NOMO-1 treated with dmso at 0.1 percent for 144 hours (cell line): ENCODE data around the gene HEYL.
A peak's percentile ranks its signal among the peaks of the same experiment; 100 is the strongest.

Experiments
- DNase-seq: peaks from one replicate; lab custom pipeline; 2025; ENCODE audit not compliant: unreplicated experiment; lab: John Stamatoyannopoulos, UW

HEYL gene

DNA sequence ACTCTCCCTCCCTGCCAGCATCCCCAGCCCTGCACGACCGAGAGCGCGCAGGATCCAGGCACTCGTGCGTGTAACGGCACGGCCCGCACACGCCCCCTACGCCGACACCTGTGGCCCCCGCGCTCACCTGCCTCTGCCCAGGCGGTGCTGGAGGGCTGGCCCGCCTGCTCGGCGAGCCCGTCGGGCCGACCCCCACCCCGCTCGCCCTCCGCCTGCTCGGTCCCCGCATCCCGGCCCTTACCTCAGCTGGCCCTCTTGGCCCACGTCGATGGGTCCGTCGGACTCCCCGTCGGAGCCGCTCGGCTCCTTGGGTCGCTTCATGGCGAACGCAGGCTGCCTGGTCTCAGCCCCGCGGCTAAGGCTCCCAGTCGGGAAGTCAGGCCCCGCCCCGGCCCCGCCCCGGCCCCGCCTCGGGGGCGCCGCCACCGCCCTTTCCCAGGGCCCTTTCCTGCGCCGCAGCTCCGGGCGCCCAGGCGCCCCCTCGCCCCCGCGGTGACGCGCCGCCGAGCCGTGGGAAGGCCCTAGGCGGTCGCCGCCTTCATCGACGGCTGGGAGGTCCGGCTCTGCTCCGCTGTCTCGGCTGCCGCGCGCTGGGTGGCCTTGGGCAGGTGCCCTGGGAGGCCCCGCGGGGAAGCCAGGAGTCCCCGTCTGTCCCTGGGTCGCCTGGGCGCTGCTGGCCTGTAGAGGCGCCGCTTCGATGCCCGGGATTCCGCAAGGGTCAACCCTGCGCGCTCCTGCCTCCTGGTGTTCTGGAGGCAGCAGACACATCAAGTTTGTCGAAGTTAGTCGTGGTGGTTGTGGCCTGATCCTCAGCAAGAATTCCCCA, at the start of gene HEYL:
Gene HEYL (minus strand): TSS at position 339 of the 826 bp plus-strand sequence. CDS start 18 bp downstream, at position 321.
- DNase-seq = peak; percentile 73

DNA sequence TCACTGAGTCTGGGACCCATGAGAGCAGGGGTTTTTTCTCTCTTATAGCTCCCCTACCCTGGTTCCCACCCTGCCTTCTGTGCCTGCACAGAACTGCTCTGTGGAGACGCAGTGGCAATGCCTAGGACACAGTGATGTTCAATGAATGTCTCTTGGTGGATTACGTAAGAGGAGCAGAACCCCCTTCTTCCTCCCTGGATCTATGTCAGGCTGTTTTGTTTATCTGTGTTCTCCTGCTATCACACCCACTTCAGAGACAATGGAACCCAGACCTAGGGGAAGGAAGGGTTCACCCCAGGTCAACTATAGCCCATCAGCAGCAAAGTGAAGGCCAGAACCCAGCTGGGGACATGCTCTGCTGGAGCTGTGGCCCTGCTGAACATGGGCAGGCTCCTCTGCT, 49.8 kb upstream of the HEYL start:
- no peak for DNase-seq

DNA sequence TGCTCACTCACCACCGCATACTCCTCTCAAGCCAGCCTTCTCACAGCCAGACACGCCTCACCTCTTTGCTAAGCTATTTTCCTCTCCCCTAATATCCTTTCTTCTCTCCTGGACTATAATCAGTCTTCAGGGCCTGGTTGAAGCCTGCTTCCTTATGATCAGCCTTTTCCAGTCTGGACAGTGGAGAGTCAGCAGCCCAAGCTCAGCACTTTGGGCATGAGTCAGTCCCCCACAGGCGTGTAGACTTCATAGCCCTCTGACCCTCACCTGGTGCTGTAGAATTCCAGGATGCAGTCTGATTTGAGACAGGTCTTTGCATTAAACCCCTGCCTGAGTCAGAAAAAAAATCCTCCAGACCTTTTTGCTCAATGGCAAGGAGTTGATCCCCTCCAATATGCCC, 49.3 kb upstream of the HEYL start:
- no peak for DNase-seq

DNA sequence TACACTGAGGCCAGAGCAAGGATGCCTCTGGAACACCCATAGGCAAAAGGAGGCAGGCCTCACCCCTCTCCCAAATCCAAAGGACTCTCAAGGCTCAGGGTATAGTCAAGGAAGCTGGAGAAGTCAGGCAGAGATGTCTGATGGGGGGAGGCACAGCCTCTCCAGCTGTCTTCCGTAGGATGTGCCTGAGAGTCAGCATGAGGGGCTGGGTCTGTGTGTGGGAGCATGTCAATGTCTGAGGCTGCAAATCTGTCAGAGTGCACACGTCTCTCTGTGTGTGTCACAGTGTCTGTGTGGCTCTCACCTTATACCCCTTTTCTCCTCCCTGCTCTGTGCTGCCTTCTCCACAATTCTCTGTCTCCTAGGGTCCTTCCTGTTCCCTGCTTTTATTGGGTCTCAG, 47.8 kb upstream of the HEYL start:
- DNase-seq = no peak

DNA sequence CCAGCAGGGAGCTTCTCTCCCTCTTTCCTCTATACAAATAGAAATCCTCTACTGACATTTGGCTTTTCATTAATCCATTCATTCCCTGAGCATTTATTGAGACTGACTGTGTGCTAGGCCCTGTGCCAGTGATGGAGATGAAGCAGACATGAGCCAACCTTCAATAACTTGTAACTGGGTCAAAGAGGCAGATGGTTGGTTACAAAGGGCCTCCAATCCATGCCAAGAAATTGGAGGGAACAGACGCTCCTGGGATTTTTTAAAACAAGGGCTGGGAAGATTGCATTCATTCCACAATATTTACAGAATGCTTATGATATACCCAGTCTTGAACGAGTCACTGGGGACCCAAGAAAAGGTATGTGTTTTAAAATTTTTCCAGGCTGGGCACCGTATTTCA, 45.6 kb upstream of the HEYL start:
- no peak for DNase-seq

DNA sequence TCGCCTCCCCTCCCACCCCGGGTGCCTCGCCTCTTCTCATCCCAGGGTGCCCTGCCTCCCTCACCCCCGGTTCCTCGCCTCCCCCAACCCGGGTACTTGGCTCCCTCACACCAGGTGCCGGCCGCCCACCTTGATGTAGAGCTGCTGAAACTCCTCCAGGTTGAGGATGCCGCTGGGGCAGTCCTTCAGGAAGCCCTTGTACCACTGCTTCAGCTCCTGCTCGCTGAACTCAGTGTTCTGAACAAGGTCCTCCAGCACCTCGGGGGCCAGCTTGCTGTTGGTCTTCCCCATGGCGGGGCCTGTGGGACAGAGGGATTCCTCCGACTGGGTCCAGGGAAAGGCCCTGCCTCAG, 44.8 kb upstream of the HEYL start:
- DNase-seq = no peak

DNA sequence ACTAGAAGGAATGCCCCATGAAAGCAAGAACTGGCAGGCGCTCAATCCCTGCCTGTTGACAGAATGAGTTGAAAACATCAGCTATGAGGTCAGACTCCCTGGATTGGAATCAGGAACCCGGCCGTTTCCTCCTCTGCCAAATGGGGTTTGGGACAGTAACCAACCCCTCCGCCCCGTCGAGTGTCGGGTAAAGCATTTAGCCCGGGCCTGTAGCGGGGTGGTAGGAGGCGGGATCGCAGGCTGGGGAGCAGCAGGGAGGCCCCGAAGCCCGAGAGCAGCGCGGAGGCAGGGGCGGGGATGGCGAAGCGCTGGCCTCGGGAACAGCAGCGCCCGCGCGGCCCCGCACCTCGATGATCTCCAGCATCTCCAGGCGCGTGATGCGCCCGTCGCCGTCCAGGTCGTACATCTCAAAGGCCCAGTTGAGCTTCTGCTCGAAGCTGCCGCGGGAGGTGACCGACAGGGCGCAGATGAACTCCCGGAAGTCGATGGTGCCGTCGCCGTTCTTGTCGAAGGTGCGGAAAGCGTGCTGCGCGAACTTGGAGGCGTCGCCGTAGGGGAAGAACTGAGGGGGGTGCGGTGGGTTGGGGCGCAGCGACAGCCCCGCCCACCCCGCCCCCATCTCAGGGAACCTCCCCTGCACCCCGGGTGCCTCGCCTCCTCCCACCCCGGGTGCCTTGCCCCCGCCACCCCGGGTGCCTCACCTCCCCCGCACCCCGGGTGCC, 44.3 kb upstream of the HEYL start:
- DNase-seq = no peak

DNA sequence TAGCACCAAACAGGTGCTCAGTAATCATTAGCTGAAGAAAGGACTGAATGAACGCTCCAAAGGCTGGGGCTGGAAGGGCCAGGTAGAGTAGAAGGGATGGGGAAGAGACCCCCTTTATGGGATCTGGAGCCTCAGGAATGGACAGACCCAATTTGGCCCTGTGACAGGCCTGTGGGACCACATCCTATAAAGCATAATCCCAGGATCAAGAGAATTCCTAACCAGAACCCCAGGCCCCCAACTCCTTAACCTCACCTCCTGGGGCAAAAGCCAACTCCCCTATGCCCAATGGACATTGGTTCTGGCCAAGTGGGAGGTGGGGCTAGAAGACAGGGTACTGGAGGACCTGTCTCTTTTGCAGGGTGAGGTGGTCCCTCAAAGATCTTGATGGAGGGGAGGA, 42.6 kb upstream of the HEYL start:
- no peak for DNase-seq

DNA sequence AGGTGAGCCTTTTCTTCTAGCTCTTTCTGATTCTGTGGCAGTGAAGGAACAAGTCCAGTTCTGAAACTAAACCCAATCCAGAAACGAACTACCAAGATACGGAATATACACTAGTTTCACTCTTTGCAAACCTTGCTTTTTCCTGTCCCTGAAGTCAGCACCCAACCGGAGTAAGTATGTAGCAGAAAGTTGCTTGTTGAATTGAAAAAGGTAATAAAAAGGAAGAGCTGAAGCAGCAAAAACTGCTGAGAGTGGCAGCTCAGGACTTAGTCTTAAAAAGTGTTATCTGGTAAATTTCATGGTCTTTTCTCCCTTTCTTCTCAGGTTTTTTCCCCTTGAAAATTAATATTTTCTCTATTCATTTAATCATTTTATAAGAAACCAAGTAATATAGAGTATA, 41.9 kb upstream of the HEYL start:
- DNase-seq = no peak

DNA sequence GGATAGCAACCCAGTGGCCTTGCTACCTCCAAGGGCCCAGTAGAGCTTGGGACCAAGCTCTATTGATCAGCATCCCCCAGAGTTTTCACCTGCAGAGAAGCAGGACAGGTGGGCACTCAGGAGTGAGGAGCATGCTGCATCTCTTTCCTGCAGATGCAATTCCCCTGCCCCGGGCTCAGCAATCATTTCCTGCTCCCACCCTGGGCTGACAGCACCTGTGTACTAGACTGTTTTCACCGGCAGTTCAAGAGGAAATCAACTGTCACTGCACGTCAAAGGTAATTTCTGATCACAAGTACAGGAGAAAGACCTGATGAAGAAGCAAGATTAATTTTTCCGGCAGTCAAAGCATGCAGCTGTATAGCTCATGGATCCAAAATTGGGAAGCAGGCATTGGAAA, 41.3 kb upstream of the HEYL start:
- no peak for DNase-seq

DNA sequence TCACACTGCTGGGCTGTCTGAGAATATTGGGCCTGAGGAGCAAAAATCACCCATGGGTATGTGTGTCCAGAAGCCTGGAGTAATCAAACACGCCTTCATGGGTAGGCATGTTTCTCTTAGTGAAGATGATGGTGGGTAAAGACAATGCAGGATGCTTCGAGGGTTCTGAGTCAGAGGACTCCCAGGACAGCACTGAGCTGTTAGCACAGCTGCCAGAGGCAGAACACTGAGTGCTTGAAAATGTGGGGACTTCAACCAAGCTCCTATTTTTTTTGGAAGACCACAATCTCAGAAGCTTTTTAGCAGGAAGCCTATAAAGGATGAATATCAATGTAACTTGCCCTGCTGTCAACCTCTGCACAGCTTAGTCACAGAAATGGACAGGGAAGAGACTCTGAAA, 40.4 kb upstream of the HEYL start:
- DNase-seq = no peak

DNA sequence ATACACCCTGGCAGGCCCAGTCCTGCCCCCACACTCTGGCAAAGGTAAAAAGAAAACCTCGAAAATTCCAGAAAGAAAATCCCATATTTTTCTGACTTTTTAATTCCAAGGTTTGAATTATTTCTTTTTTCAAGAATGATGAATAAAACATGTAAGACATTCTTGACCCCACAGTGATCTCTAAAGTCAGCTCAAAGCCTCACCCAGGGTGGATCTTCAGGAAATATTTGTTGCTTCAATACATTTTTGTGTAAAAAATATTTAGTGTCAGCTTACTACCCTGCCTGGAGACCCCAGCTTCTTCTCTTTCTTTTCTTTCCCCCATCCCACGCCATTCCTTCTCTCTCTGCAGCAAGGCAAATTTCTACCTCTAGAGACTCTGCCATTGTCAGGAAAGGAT, 39.4 kb upstream of the HEYL start:
- DNase-seq = no peak

DNA sequence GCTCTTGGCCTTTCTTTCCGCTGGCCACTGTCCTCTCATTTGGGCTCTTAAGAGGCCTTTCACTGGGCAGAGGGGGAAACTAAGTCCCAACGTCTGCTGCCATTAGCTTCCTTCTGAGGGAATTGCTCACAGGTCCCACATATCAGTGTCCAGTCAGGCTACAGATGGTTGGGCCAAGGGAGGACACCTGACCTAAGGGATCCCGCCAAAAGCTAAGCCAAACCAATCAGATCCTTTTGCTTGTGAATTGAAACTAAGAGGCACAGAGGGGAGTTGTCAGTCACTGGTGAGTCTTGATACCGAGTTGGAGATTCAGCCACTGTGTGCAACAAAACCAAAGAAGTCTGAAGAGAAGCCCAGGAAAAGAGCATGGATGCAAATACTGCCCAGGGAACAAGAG, 38.2 kb upstream of the HEYL start:
- no peak for DNase-seq

DNA sequence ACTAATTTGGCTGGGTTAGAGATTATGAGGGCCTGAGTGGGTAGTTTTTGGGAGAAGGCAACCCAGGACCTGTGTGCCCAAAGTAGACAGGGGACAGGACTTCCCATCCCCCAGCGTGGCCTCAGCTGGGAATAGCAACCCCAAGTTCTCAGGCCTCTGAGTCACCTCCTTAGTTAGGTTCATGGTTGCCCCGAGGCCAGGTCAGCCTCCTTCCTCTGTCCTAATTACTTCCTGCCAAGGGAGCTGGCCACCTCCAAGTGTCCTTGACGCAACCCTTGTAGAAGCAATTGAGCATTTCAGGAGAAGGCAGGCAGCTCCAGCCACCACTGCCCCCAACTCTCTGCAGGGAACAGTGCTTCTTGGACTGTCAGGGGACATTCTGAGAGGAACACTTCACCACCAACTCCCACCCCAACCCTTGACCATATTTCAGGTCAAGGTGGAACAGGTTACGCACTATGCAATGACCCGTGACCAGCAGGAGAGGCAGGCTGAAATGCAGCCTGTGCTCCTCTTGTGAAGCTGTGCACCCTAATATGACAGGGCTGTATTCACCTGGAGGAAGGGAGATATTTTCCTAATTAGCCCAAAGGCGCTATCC, 37.6 kb upstream of the HEYL start:
- no peak for DNase-seq

DNA sequence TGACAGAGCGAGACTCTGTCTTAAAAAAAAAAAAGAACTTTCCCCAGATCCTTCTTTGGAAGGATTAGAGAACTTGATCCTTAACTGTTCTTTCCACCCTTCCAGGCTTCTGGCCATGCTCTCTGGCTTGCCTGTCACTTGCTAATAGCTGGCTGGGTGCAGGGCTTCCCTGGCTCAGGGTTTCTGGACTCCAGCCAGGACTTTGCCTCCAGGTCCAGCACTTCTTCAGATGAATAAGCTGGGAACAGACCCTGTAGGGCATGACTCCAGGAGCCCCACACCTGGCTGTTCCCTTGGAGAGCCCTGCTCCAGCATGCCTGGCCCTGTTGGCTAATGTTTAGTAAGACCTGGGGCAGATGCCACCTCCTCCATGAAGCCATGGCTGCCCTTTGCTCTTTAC, 35.8 kb upstream of the HEYL start:
- no peak for DNase-seq

DNA sequence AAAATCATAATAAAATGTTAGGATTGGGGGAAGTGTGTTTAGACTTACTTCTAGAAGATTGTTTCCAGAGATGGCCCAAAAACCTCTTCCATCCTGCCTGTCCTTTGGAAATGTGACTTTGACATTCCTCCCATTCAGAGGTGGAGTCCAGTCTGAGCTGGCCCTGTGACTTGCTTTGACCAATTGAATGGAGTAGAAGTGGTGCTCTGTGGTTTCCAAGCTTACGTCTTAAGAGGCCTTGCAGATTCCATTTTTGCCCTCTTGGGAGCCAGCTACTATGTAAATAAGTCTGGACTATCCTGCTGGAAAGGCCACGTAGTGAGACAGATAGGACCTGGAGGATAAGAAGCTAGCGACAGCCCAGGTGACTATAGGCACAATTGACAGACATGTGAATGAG, 33.8 kb upstream of the HEYL start:
- DNase-seq = no peak

DNA sequence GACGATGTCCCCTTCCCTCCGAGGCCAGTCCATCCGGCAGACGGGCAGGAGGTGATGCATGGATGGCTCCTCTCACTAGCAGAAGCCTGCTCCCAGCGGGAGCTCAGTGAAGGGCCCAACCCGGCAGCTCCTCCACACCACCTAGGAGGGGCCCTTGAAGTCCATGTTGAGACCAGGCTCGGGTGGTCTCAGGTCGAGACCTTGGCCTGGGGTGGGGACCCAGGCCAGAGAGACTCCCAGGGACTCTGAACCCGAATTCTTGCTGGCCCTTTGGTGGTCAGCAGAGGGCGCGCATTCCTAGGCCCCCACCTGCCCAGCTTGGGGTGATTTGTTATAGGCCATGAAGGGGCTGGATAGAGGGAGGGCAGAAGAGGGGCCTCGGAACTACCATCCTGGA, 33.1 kb upstream of the HEYL start:
- no peak for DNase-seq

DNA sequence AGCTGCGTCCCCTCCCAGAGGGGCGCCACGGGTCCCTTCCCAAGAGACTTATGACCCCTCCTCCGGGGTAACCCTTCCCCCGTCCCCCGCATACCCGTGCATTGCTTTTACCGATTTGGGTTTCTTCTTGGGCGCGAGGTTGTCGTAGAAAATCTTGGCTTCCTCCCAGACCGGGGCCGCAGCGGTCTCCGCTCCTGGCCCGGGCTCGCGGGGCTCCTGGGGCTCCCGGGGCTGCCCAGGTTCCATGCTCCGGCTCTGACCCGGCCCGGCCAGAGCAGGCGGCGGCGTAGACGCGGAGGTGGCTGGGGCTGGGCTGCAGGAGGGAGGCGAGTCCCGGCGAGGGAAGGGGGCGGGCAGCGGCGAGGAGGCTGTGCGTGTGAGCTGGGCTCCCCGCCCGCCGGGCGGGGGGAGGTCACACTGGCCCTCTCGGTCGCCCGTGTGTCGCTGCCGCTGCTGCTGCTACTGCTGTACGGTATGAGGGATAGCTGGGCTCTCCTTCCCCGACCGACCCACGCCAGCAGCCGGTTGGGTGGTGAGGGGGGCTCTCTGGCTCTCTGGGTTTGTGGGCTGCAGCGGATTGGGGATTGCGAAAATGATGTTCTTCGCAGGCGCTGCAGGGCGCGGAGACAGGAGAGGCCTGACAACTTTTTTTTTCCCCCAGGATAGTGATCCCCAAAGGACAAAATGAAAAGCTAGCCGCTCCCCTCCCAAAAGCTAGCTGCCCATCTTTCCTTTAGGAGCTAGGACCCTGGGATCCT, 32.5 kb upstream of the HEYL start, which contains the start of gene NT5C1A:
Gene NT5C1A (minus strand): TSS at position 315 of the 758 bp plus-strand sequence. CDS start 69 bp downstream, at position 246.
- no peak for DNase-seq

DNA sequence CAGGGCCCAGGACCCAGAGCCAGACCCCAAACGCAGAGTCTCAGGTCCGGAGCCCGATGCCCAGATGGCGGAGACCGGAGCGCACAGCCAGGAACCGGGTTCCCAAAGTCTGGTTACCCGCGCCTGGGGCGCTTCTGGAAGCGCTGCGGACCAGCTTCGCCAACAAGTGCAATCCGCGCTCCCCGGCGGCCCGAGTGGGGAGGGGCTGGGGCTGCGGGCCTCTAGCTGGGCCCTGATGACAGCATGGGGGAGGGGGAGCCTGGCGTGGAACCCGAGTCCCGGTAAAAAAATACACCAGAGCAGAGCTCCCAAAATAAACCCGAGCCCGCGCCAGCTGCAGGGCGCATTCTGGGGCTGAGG, 32.0 kb upstream of the HEYL start:
- no peak for DNase-seq

DNA sequence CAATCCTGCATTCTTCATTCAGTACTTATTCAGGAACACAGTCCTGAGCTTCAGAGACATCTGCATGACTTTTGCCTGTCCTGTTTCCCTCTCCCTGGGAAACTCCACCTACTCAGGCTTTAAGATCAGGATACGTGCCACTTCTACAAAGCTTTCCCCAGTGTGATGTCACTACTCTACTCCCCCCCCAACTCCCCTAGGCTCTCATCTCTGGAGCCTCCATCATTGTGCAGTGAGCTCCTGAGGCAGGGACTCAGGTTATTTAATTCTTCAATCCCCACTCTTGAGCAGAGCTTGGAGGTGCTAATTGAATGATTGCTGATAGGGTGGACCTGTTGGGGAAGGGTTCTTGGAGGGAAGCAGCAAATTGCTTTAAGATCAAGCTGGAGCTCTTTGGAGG, 31.2 kb upstream of the HEYL start:
- no peak for DNase-seq

DNA sequence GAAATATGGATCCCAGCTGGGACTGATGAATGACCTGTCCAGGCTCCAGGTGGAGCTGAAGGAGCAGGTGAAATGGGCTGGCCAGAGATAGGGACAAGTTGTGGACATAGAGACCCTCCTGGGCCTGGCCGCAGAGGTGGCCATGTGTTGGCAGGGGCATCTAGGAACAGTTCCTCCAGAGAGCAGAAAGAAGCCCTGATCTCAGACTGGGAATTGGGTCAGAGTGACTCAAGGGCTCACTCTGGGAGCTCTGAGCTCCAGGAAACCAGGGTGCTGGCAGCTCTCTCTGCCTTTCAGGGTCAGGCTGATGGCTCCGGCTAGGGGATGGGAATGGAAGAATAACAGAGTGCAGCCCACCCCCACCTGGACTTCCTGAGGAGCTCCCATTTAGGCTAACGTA, 29.5 kb upstream of the HEYL start:
- no peak for DNase-seq

DNA sequence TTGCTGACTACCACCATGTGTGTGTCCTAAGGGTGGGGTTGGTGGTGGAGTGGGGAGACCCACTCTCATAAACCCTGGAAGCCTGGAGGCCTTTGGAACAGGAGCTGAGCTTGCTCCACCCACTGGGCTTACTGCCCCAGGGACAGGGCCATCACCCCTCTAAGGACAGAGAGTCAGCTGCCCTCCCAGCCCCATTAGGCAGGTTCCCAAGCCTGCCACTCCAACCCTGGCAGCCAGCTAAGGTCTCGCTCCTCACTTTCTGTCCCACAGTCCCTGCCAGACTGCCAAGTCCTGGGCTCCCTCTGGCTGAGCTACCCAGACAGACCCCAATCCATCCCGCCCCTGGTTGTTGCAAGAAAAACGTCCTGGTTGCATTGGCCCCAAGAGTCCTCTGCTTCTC, 28.7 kb upstream of the HEYL start:
- DNase-seq = no peak
